Lung microvascular endothelial cell (primary cell): Measurements from ENCODE around the gene LHFPL6. TPM values are rescaled to one million over a fixed set of nuclear protein-coding genes. Genes with fewer than 3 reads are reported as not detected.

Source experiments
- DNase-seq, 2 donors: peaks; one replicate each; pipeline versions ENCODE4 v3.0.0 to v3.0.0-alpha.2; 2010; ENCODE audit warnings: low read depth in 2 of 2
- total RNA-seq: library from RNA; depleted of rRNA; stranded (reverse); fragments of >200 nt; gene quantifications from 2 replicates; pipeline ENCODE4 v1.2.1, GENCODE V29; 2014

LHFPL6 gene
- 26.4 and 72.6 TPM in 2 replicates for total RNA-seq

- peak; percentile 82 to 85 for DNase-seq
These were observed at the start of gene LHFPL6 for GRCh38 chr13:39602614-39603366. LHFPL6 (minus strand) TSS chr13:39603193.

- DNase-seq = no peak
These were observed 43.1 kb upstream of the LHFPL6 start for GRCh38 chr13:39646122-39646521.

- DNase-seq = no peak
These were observed 38.7 kb upstream of the LHFPL6 start for GRCh38 chr13:39641645-39642044.

GRCh38 chr13:39637890-39638289 lies 34.9 kb upstream of the LHFPL6 start:
- no peak for DNase-seq

- no peak for DNase-seq
These were observed 32.6 kb upstream of the LHFPL6 start for GRCh38 chr13:39635564-39635963.

- no peak for DNase-seq
These were observed 30.0 kb upstream of the LHFPL6 start for GRCh38 chr13:39632994-39633393.

GRCh38 chr13:39631307-39631706 lies 28.3 kb upstream of the LHFPL6 start:
- no peak for DNase-seq

- DNase-seq = no peak
These were observed 20.5 kb upstream of the LHFPL6 start for GRCh38 chr13:39623466-39623865.

- no peak for DNase-seq
These were observed 15.6 kb upstream of the LHFPL6 start for GRCh38 chr13:39618561-39618960.

- DNase-seq = peak; percentile 69 to 84
These were observed 13.2 kb upstream of the LHFPL6 start for GRCh38 chr13:39616087-39616694.

- peak; percentile 78 to 86 for DNase-seq
These were observed 9.1 kb upstream of the LHFPL6 start for GRCh38 chr13:39612023-39612637.

- DNase-seq = no peak
These were observed 4.9 kb upstream of the LHFPL6 start for GRCh38 chr13:39607876-39608275.

- DNase-seq = no peak
These were observed 2.8 kb upstream of the LHFPL6 start for GRCh38 chr13:39605677-39606320.

- no peak for DNase-seq
These were observed 1.8 kb upstream of the LHFPL6 start for GRCh38 chr13:39604756-39605155.

GRCh38 chr13:39603424-39603947 lies 493 bp upstream of the LHFPL6 start:
- peak in 1 of 2 donors; percentile 15 for DNase-seq

- no peak for DNase-seq
These were observed 748 bp downstream of the LHFPL6 start for GRCh38 chr13:39602277-39602613.

- no peak for DNase-seq
These were observed 1.4 kb downstream of the LHFPL6 start for GRCh38 chr13:39601636-39602035.

GRCh38 chr13:39600766-39601165 lies 2.2 kb downstream of the LHFPL6 start:
- DNase-seq = no peak

GRCh38 chr13:39599842-39600241 lies 3.2 kb downstream of the LHFPL6 start:
- DNase-seq = peak in 1 of 2 donors; percentile 46

GRCh38 chr13:39599012-39599411 lies 4.0 kb downstream of the LHFPL6 start:
- no peak for DNase-seq

- peak; percentile 38 to 88 for DNase-seq
These were observed 5.2 kb downstream of the LHFPL6 start for GRCh38 chr13:39597838-39598237.

- DNase-seq = no peak
These were observed 6.3 kb downstream of the LHFPL6 start for GRCh38 chr13:39596685-39597084.
